ENCODE results near the gene NMRK1. TPM values are rescaled to one million over a fixed set of nuclear protein-coding genes. Genes with fewer than 3 reads are reported as not detected.

Gene NMRK1
- total RNA-seq, 2 experiments from 2014 or later, result 17.0 to 33.2 TPM

- Histone ChIP-seq H3K4me1 (ENCODE audit: insufficient read depth, low read length, poor library complexity, severe bottlenecking) (peaks cover 20% of the 10 kb centered on the region), H3K9me2 (ENCODE audit: insufficient read depth, low read length) (no peaks in the 10 kb centered on the region), H3K36me3 (ENCODE audit: insufficient read depth, low read length) (peaks cover 10% of the 10 kb centered on the region), H3K9me3 (ENCODE audit: low read length) (no peaks in the 10 kb centered on the region), H3K4me3 (ENCODE audit: low read depth, low read length, poor library complexity, severe bottlenecking) (no peak overlapping the region), H3K4me2 (ENCODE audit: low read length) (no peak overlapping the region), H3K27ac (ENCODE audit: low read depth, low read length, poor library complexity, severe bottlenecking) (no peak overlapping the region), H2AFZ (ENCODE audit: low read length) (no peak overlapping the region), H3K79me2 (ENCODE audit: insufficient read depth, low read depth, low read length) (no peaks in the 10 kb centered on the region), H4K20me1 (ENCODE audit: insufficient read depth, low read length) (no peaks in the 10 kb centered on the region)
- BruUV-seq (replicated peaks), result no TSS peak
- POLR2A ChIA-PET, result interaction anchor here (0.9 to 1.3 kb wide), 4 partner anchors 12 to 298 kb away, joined by 3 to 5 read pairs (median 3); partner anchors contain the start of gene CARNMT1
- TF ChIP-seq CTCF (conservative IDR thresholded peaks at IDR 0.05; ENCODE audit: low read length), result no peak
- TF ChIP-seq EZH2phosphoT487 (IDR thresholded peaks at IDR 0.05; ENCODE audit: borderline replicate concordance, low read depth, low read length), result no peak
- CTCF ChIA-PET (ENCODE audit: unreplicated experiment), result no interaction called here
- no peak for DNase-seq (ENCODE audit: low spot score)
- intact Hi-C loops (cut with micrococcal nuclease; ENCODE audit: unreplicated experiment), result no loop called here
Observed at GRCh38 chr9:75067894-75068293, 20.1 kb downstream of the NMRK1 start.

- ChIA-PET POLR2A (interaction anchor here (0.7 to 2.5 kb wide), 5 partner anchors 8 to 38 kb away, joined by 3 to 14 read pairs (median 4); partner anchors contain the start of gene CARNMT1), CTCF (ENCODE audit: unreplicated experiment) (no interaction called here)
- Histone ChIP-seq H3K9me2 (ENCODE audit: insufficient read depth, low read length) (no peaks in the 10 kb centered on the region), H2AFZ (ENCODE audit: low read length) (no peak overlapping the region), H3K27ac (ENCODE audit: low read depth, low read length, poor library complexity, severe bottlenecking) (no peak overlapping the region), H3K4me3 (ENCODE audit: low read depth, low read length, poor library complexity, severe bottlenecking) (no peak overlapping the region), H4K20me1 (ENCODE audit: insufficient read depth, low read length) (no peaks in the 10 kb centered on the region), H3K36me3 (ENCODE audit: insufficient read depth, low read length) (peaks cover 15% of the 10 kb centered on the region), H3K79me2 (ENCODE audit: insufficient read depth, low read depth, low read length) (no peaks in the 10 kb centered on the region), H3K4me1 (ENCODE audit: insufficient read depth, low read length, poor library complexity, severe bottlenecking) (peaks cover 6% of the 10 kb centered on the region), H3K4me2 (ENCODE audit: low read length) (no peak overlapping the region), H3K9me3 (ENCODE audit: low read length) (no peaks in the 10 kb centered on the region)
- no peak for TF ChIP-seq CTCF (conservative IDR thresholded peaks at IDR 0.05; ENCODE audit: low read length)
- no peak for DNase-seq (ENCODE audit: low spot score)
- BruUV-seq (replicated peaks), result no TSS peak
- intact Hi-C loops (cut with micrococcal nuclease; ENCODE audit: unreplicated experiment), result no loop called here
Observed at GRCh38 chr9:75065510-75065909, 22.4 kb downstream of the NMRK1 start.

- DNase-seq (ENCODE audit: low spot score), result no peak
- H2AFZ ChIP-seq (ENCODE audit: low read length), result no peak overlapping the region
- H4K20me1 ChIP-seq (ENCODE audit: insufficient read depth, low read length), result no peaks in the 10 kb centered on the region
- peaks cover 17% of the 10 kb centered on the region for H3K36me3 ChIP-seq (ENCODE audit: insufficient read depth, low read length)
- H3K27ac ChIP-seq (ENCODE audit: low read depth, low read length, poor library complexity, severe bottlenecking), result no peak overlapping the region
- H3K79me2 ChIP-seq (ENCODE audit: insufficient read depth, low read depth, low read length), result no peaks in the 10 kb centered on the region
- H3K9me2 ChIP-seq (ENCODE audit: insufficient read depth, low read length), result no peaks in the 10 kb centered on the region
- POLR2A ChIA-PET, result interaction anchor here (0.6 to 2.5 kb wide), 14 partner anchors 10 to 1227 kb away, joined by 3 to 14 read pairs (median 4); partner anchors contain the start of gene CARNMT1
- no peaks in the 10 kb centered on the region for H3K9me3 ChIP-seq (ENCODE audit: low read length)
- peaks cover 6% of the 10 kb centered on the region for H3K4me1 ChIP-seq (ENCODE audit: insufficient read depth, low read length, poor library complexity, severe bottlenecking)
- BruUV-seq (replicated peaks), result no TSS peak
- CTCF ChIA-PET (ENCODE audit: unreplicated experiment), result no interaction called here
- H3K4me3 ChIP-seq (ENCODE audit: low read depth, low read length, poor library complexity, severe bottlenecking), result no peak overlapping the region
- intact Hi-C loops (cut with micrococcal nuclease; ENCODE audit: unreplicated experiment), result no loop called here
- TF ChIP-seq CTCF (conservative IDR thresholded peaks at IDR 0.05; ENCODE audit: low read length) (no peak), EZH2phosphoT487 (IDR thresholded peaks at IDR 0.05; ENCODE audit: borderline replicate concordance, low read depth, low read length) (no peak)
- H3K4me2 ChIP-seq (ENCODE audit: low read length), result no peak overlapping the region
Observed at GRCh38 chr9:75064307-75065025, 23.5 kb downstream of the NMRK1 start.
